ENCODE measurements around the gene GNB5.
"Not testable (repeated sequence)": the region's sequence is repeated elsewhere in the genome, so short reads cannot be mapped to it uniquely, and the experiment has no call there.

GNB5 gene

DNA sequence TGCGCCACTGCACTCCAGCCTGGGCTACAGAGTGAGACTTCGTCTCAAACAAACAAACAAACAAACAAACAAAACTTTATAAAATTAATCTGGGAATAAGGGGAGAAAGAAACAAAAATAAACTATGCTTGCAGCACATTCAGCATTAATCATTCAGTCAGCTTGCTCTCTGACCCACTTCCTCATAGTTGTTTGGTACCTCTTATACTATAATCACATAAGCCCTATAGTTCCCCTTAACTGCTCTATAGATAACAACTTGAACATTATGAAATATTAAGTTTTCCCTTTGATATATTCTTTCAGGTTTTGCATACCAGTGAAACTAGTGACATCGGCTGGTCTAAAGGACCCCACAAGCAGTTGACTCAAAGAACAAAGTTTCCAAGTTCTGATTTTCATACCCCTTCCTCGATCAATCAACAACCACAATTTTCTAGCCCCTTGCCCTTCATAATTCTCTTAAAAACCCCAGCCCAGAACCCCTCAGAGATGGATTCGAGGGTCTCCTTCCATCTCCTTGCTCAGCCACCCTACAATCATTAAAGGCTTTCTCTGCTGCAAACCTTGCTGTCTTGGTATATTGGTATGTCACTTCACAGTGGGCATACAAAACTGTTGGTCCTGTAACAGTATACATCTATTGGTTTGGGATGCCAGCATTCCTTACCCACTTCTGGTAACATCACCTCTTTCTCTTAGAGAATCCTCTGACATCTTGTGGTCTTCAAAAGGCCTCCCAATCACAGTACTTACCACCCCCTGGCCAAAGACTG is 105.0 kb downstream of the GNB5 start:
- no peak for DNase-seq

DNA sequence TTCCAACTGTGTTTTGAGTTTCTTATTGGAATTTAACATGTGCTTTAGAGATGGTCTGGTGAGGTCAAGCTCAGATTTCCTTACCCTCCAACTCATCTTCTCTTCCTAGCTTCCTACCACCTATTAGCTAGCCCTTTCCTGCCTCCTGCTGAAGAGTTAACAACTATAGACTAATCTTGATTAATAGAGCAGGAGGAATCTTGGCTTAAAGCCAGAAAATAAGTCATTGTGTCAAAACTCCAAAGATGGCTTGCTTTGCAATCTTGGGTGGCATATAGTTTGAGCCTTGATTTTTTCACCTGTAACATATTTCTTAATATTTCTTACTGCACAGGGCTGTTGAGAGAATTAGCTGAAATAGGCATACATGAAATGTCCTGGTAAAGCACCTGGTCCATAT is 105.9 kb downstream of the GNB5 start:
- DNase-seq: no peak

DNA sequence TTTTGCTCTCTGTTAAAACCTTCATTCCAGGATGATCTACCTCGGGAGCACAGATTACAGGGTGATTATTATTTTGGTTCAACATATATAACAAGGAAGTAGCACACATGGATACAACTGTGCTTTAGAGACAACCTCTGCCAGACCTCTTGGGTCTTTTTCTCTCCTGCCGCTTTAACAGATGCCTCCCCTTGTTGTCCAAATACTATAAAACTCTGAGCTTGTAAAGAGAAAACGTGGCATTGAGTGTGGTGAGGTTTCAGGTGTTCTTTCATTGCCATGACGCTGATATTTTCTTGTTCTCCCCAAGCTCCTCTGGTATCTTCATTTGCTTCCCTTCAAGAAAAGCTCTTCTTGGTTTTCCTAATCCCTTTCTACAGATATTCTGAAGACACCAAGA is 107.6 kb downstream of the GNB5 start:
- DNase-seq: no peak

DNA sequence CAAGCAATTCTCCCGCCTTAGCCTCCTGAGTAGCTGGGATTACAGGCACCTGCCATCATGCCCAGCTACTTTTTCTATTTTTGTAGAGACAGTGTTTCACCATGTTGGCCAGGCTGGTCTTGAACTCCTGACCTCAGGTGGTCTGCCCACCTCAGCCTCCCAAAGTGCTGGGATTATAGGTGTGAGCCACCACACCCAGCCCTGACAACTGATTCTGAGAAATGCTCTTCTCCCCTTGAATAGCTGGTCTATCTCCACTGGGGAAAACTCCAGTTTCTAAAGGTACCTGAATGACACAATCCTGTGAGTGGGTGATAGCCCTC is 108.2 kb downstream of the GNB5 start:
- DNase-seq: not testable (repeated sequence)

DNA sequence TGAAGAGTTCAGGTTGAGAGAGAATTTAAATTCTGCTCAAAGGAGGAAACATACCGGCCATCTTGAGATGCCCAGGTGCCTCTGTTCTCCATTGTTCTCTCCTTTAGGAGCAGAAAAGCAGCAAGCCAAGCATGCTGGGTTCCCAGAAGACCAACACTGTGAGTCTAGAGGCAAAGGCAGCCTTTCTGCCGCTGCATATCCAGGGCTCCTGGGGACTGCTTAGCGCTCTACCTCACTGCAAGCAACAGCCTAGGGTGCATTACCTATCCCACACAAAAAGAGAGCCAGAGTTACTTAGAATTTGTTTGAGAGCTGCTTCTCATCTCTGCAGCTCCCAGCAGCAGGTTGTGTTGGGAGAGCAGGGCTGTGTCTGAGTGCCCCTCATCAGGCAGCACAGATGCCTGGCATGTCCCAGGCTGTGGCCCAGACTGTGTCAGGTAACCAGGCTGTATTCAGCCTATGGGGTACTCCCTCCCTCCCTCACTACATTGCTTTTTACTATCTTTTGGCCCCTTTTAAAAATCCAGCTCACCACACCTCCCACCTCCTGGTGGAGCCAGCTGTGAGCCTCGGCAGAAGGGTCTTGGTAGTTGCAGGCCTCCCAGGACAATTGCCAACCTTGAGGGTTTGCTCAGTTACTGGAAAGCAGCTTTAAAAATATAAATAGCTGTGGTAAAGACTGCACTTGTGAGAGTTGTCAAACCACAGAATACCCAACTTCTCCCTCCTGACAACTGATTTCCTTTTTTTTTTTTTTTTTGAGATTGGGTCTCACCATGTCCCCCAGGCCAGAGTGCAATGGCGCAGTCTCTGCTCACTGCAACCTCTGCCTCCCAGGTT is 108.8 kb downstream of the GNB5 start:
- DNase-seq: no peak

DNA sequence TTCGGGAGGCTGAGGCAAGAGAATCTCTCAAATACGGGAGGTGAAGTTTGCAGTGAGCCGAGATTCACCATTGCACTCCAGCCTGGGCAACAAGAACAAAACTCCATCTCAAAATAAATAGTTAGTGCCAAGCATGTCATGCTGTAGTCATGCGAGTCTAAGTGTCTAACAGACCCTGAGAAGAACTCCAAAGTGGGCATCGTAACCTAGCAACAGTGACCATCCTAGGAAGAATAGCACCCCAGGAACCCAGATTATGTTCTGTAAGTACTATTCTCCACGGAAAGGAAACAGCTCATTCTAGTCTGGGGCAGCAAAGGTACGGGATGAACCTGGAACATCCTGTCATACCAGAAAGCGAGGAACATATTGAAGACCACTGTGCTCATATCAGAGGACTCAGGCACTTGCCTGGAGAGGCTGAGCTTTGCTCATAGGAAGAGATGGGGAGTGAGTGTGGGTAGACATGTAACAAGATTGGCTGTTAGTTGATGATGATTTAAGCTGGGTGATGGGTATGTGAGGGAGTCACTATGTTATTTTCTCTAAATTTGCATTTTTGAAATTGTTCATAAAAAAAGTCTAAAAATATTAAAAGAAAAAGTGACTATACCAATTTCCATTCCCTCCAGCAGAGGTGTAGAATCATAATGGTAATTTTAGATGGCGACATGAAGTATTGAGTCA is 110.3 kb downstream of the GNB5 start:
- DNase-seq: no peak

DNA sequence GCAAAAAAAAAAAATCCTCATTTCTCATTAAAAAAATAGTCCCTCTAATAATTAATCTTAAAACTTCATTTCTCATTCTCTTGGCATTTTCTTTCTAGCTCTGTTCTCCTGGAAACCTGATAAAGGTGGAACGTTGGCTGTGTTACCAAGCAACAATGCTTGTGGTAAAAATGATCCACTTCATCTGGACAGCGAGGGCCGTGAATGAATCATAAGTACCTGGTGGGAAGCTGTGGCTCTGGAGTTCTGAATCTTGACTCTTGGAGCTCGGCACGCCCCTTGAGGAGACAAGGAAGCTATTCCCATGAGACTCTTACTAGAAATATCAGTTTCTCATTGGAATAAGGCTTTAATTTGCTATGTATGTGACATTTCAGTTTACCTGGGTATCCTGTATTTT is 111.2 kb downstream of the GNB5 start:
- no peak for DNase-seq

DNA sequence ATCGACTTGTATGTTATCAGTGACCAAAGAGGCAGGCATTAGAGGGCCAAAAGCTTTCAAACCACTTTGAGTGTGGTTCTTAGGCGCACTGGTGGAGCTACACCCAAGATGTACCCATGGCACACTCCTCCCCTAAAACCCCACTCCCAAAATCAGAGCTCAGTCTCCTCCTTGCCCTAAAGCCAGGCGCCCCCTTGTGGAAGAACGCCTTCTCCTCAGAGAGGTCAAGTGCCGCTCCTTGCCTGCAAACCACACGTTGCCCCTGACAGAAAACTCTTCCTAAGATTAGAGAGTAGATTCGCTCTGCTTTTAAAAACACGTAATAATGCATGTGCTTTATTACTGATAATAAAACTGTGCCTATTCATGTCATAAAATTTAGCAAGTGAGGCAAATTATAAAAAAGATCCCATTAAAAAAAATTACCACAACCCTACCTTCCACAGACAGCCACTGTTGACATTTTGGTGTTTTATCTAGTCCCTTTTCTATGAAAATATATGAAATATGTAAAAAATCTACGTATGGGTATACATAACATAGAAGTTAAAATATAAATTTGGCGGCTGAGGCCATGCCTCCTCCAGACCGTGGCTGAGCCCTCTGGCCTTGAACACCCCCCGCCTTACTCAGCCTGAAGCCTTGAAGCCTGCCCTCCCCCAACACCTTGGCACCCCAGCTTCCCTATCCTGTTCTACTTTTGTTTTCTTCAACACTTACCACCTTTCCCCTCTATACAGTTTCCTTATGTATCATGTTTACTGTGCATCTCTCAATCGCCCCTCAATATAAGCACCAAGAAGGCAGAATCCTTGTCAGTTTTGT is 112.1 kb downstream of the GNB5 start:
- no peak for DNase-seq

DNA sequence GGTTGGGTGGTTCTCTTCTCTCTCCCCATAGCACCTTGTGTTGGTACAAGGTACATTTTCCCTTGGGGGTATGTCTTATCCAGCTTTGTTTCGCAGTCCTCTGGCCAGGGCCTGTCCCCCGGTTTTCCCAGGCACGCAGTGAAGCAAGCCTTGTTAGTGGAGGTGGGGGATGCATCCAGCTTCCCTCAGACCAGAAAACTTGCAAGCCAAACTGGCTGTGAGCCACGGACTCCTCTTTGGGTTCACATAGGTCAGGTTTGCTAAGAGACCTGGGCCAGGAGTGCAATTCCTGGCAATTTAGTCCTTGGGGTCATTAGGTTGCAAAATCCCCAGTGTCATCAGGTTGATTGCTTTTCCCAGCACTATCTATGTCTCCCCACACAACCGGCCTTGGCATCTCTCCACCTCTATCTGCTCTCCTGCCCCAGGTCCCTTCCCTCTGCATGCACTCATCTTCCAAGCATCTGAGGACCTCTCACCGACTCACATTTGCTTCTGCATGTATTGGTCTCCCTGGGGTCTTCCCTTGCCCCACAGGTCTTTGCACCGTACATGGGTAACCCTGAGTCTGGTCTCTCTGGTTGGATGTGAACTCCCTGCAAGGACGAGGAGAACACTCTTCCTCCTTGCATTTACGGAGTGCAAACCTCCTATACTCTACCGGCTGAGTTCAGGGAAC is 112.9 kb downstream of the GNB5 start:
- DNase-seq: no peak

DNA sequence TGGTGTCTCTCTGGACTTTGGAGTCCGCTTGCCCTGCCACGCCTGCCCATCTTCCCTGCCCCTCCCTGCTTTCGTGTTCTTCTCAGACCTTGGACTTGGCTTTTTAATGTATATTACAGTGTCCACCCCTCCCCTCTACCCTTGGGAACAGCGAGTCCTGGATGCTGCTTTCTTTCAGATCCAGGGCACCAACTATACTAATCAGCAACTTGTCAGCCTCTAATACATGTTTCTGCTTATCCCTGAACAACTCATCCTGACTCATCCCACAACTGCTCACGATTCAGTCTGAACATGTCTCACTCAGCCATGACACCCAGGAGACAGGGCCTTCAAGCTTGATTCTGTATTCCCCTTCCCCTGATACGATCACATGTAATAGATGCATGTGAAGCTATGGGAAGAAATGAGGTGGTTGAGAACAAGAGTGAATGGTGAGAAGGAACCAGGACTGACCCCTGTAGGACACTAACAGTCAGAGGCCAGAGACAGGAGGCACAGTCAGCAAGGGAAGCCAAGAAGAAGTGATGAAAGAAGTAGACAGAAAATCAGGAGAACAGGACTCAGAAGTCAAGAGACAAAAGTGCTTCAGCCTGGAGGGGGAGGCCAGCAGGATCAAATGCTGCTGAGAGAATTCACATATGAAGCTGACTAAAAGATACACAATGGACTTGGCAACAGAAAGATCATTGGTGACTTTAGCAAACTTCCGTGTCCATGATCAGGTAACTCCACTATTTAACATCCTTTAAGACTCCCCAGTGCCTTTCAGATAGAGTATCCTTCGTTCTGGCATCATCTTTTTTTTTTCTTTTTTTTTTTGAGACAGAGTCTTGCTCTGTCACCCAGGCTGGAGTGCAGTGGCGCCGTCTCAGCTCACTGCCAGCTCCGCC is 114.1 kb downstream of the GNB5 start:
- no peak for DNase-seq

DNA sequence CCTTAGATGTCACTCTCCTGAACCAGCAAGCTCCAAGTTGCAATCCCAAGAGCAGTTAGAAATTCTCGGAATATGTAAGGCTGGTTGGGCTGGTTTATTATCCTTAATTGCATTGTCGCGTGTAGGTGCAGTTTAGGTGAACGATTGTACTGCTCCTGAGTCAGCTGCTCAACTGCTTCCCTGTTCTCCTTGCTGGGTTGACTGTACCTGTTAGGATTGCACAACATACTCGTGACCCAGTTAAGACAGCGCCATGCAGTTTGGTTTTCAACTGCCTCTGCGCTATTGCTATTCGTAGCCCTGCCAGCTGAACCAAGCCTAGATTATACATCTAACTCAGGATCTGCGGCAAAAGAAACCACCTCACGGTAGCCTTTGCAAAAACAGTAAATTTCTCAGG is 119.6 kb downstream of the GNB5 start:
- no peak for DNase-seq

DNA sequence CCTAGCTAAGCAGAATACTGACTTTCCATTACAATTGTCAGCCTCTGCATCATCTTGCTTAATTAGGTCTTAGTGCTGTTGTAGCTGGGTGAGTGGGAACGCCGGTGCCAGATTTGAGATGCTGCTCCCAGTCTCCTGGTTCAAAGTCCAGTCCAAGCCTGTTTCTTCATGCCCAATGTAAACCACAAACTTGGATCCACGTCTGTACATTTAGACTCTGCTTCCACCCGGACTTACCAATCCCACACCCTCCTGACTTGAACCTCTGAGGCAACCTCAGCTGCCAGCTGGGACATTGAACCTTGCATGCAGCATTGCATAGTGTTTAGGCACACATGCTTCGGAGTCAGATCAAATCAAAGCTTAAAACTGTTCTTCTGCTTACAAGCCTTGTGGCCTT is 121.6 kb downstream of the GNB5 start:
- no peak for DNase-seq

DNA sequence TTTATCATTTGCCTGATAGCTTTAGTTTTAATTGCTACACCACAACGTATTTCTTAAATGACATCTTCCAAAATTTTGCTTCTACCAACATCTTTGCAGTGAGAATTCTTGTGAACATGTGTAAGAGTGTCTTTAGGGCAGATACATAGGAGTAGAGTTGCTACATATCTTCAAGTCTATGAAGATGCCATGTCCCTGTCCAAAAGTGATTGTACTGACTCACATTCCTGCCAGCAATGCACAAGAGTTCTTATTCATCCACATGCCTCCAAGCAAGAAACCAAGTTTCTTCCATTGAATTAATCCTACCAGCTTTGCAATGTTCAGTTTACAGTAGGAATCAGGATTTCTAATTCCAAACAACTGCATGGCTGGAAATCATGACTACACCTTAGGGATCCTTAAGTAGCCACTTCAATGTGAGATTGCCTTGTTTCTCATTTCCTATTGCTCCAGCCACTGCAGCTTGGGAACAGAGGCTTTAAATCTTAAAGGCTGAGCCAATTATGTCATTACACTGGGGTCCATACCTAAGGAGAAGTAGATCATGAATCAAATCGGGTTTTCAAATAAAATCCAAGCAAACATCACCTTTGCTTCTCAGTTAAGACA is 123.1 kb downstream of the GNB5 start:
- no peak for DNase-seq

DNA sequence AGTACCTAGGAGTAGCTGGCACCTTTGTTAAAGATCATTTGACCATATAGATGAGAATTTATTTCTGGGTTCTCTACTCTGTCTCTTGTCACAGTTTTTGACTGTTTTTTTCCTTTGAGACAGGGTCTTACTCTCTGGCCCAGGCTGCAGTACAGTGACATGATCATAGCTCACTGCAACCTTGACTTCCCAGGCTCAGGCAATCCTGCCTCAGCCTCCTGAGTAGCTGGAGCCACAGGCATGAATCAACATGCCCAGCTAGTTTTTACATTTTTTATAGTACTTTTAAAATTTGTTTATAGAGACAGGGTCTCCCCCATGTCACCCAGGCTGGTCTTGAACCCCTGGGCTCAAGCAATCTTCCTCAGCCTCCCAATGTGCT is 123.7 kb downstream of the GNB5 start:
- DNase-seq: no peak

DNA sequence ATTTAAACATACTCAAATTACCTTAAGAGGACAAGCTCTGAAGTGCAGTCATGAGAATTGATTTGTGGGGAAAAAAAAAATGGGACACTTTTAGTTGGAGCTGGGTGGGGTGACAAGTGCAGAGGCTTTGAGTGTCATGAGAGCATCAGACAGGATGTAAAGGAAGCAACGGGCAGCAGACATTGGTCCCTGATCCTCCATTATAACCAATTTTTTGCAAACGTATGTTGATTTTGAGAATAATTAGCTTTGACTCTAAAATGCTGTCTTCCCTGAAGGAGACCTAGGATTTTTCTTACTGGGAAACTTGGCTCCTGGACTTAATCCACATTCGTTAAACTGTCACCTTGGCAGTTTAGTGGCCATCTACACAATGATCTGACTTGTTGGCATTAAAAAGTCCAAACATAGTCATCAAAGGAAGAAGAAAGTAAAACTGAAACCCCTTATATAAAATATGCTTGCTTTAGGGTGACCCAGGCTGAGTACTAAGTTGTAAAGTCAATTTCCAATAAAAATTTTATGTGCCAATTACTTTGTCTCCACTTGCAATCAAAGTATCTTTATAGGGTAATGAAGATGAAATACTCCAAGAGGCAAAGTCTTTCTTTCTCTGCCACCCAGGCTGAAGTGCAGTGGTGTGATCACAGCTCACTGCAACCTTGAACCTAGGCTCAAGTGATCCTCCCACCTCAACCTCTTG is 124.2 kb downstream of the GNB5 start:
- DNase-seq: no peak

Data from DMS 273 treated with DMSO at 0.1 percent for 48 hours (cell line).